Measurements from ENCODE around the gene TTLL10.
A peak's percentile ranks its signal among the peaks of the same experiment; 100 is the strongest.

TTLL10 gene

GRCh38 chr1:1173793-1174415, at the start of gene TTLL10:
TTLL10 (plus strand) TSS chr1:1173880; CDS start chr1:1179216, 5,336 bp downstream.
- no peak for DNase-seq

DNA sequence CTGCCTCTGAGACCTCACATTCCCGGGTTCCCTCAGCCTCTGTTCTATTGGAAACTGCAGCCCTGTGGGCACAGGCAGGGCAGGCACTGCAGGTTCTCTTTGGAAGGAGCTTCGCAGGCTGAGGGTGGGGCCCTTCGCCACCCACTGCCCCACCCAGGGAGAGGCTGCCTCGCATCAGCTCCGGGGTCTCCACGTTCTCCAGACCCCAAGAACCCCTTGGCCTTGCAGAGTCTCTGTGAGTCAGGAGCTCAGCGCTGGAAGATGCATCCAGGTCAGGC, 49.2 kb upstream of the TTLL10 start:
- no peak for DNase-seq

GRCh38 chr1:1124786-1125642, 48.7 kb upstream of the TTLL10 start:
- no peak for DNase-seq

DNA sequence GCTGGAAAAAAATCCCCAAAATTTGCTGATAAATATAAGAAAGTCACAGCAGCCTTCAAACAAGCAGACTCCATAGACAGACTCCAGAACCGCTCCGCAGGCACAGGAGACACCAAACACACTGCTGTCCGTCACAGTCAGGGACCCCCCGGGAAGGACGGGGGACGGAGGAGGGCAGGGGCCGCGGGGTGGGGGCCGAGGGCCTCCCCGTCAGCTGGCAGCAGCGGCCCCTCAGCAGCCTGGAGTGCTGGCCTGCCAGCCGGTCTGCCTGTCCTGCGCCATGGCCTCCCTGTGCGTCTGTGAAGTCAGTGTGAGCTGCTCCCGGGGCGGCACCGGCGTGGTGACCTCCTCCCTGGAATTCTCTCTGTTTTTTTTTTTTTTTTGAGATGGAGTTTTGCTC, 47.7 kb upstream of the TTLL10 start:
- no peak for DNase-seq

DNA sequence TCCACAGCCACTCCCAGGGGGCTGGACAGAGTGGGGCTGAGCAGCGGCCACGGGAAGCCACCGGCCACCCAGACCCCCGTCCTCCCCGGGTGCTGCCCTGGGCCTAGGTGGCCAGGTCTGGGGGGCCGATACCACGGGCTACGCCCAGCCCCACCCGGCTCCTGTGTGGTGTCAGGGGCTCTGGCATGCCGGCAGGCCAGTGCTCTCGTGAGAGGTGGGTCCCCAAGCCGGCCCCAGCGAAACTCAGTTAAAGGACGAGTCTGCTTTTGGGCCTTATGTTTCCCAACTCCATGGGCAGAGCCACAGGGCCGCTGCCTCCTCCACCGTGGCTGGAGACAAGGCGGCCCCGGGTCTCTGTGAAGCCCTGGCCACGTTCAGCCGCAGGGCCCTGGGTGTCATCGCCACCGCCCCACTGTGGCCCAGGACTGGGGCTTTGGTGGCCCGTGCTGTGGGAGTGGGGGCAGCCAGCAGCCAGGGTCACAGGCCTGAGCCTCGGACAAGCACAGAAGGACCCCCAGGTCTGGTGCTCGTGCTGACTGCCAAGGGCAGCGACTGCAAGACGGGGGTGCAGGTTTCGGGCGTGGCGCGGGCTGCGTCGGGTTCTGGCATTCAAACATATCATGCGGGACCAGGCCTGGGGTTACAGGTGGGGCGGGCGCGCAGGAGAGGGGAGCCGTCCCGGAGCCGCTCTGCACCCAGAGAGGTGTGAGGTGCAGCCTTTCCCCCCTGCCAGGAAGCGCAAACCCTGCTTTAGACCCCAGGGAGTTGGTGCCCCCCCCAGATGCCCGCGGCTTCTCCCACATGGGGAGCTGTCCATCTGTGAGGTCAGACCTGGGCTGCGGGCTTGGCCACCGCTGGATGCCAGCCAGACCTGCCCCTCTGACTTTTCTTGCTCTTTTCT, 45.9 kb upstream of the TTLL10 start:
- DNase-seq = no peak

GRCh38 chr1:1128454-1129139, 45.1 kb upstream of the TTLL10 start:
- DNase-seq = no peak

DNA sequence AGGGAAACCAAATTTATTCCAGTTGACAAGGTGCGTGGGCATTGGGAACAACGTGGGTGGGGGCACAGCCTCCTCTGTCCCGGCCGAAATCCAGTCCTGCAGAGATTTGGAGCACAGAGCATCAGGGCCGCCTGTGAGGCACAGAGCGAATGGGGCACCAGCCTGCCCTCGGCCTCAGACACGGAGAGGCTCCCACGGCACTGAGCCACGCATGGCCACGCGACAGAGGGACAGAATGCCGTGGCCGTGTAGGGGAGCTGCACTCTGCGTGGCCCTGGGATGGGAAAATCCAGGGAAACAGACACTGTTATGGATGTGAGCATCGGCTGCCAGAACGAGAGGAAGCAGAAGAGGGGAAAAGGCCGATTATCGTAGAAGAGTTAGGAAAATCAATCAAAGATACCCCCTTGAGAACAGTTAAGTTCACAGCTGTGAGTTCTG, 44.3 kb upstream of the TTLL10 start:
- DNase-seq = no peak

- no peak for DNase-seq
These were observed 43.2 kb upstream of the TTLL10 start for GRCh38 chr1:1130206-1131120.

GRCh38 chr1:1132042-1132950, 41.4 kb upstream of the TTLL10 start:
- DNase-seq = no peak

- DNase-seq = peak; percentile 49
These were observed 40.5 kb upstream of the TTLL10 start for GRCh38 chr1:1132956-1133750.

DNA sequence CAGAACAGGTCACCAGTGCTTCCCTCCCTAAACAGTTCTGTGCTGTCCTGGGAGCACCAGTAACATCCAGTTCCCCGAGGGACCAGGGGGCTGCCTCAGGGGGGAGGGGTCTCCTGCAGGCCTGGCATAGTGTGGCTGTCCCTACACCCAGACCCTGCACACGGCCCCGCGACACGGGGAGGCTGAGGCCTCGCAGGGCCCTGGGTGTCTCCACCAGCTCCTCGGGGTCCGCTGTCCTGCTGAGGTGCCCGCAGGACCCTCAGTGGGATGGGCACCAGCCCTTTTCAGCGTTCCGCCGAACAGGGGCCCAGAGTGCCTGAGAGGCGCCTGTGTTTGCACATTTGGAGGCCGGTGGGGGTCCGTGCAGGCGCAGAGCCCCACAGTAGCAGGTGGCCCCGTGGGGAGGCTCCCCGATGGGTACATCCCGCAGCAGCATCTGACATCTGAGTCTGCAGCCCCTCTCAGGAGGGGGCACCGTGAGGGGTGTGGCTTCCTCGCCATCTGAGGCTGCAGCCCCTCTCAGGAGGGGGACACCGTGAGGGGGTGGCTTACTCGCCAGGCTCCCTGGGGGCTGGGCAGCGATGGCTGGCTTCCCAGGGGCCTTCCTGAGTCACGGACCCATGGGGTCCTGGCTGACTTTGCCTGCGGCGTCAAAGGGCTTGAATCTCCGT, 39.2 kb upstream of the TTLL10 start:
- no peak for DNase-seq

DNA sequence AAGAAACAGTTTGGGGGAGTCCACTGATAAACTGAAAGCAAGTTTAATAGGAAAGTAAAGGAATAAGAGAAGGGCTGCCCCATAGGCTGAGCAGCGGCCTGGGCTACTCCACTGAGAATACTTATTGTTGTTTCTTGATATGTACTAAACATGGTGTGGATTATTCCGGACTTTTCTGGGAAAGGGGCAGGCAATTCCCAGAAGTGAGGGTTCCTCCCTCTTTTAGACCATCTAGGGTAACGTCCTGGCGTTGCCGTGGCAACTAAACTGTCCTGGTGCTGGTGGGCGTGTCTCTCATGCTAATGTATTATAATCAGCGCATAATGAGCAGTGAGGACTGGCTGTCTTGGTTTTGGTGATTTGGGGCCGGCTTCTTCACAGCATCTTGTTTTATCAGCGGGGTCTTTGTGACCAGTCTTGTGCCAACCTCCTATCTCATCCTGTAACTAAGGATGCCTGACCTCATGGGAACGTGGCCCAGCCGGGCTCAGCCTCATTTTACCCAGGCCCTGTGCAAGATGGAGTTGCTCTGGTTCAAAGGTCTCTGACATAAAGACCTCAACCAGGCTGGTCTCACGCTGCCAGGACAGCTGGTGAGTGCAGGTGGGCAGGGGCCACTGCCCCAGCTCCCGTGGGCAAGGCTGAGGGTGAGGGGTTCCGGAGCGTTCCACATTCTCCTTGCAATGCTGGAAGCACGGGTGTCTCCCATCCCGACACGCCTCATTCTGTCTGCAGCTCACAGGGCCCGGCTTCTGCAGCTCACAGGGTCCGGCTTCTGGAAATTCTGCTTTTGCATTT, 38.1 kb upstream of the TTLL10 start:
- DNase-seq = no peak

- peak; percentile 97 for DNase-seq
These were observed 37.0 kb upstream of the TTLL10 start for GRCh38 chr1:1136547-1137230.

DNA sequence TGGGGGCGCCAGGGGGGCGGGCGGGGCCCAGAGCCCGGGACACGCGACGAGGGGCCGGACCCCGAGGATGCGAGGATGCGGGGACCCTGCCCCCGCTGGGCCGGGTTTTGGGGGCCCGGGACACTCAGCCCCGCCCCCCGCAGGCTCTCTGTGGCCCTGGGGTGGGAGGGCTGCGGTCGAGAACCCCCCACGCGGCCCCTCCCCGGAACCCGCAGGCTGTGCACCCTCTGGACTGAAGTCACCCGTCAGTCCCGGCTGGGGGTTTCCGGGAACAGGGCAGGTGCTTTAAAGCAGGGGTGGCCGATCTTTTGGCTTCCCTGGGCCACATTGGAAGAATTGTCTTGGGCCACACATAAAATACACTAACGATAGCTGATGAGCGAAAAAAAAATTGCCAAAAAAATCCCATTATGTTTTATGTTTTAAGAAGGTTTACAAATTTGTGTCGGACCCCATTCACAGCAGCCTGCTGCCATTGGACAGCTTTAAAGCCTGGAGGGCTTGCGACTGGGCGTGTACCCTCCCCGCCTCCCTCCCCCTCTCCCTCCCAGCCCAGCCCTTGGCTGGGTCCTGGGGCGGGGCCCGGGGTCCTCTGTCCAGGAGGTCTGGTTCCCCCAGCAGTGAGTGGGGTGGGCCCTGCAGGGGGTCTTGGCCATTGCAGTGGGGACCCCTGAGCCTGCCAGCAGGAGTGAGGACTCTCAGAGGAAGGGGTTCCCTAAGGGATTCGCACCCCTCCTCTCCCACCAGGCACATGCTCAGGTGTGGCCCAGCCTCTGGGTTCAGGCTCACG, 36.2 kb upstream of the TTLL10 start:
- DNase-seq = peak; percentile 44

DNA sequence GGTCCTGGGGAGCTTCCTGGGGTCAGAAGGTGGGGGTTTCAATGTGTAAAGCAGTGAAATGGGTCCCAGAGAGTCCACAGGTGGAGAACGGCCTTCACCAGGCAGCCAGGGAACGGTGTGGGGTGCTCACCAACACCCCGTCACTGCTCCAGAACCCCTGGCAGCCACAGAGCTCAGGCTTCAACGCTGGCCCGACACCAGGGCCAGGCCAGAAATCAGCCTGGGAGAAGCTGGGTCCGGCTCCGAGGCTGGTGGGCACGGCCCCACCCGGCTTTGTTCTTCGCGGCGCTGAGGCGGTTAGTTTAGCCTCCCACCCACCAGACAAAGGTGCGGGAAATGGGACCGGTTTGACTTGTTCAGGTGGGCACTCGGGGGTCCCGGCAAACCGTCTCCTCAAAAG, 33.0 kb upstream of the TTLL10 start:
- no peak for DNase-seq

- DNase-seq = no peak
These were observed 32.3 kb upstream of the TTLL10 start for GRCh38 chr1:1141244-1141910.

DNA sequence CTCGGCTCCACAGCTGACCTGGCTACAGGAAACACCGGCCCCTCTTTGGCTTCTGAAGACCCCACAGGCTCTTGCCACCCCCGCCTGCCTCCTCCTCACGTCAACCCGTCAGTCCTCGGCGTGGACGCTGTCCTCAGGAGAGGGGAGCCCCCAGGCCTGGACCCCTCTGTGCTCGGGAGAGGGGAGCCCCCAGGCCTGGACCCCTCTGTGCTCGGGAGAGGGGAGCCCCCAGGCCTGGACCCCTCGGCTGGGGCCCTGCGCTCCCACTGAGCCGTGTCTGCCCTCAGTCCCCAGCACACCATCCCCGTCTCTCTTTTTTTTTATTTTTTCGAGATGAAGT, 31.8 kb upstream of the TTLL10 start:
- DNase-seq = no peak
